NB4 (cell line): ENCODE measurements around the gene PRSS36.

Source experiments
- POLR2A ChIP-seq: IDR thresholded peaks from 2 replicates; pipeline ENCODE4 v1.6.1; 2011; ENCODE audit warnings: mild to moderate bottlenecking; ENCODE audit not compliant: insufficient read length; ENCODE audit errors: extremely low read depth
- TF ChIP-seq, protein P1 (sequence below): IDR thresholded peaks from one replicate; pipeline ENCODE4 v1.5.1; 2012; ENCODE audit warnings: low read depth, low read length

DNA sequence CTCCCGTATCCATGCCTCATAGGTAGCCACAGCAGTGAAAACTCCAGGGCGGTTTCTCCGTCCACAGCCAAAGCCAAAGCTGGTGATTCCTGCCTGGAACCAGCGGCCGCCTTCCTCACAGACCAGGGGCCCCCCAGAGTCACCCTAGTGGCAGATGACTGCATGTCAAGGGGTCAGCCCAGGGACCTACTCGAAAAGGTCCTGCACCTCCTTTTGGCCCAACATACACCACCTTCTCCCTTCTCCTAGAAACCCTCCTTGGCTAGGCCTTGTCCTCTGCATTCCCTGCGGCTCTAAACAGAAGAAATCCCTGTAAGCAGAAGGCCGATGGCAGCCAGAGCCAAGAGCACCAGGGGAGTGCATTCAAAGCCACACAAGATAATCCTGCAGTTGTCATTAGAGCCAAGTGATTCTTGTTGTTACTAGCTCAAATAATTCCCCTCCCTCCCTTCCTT, 6.1 kb downstream of the PRSS36 start:
- TF ChIP-seq, protein P1, sequence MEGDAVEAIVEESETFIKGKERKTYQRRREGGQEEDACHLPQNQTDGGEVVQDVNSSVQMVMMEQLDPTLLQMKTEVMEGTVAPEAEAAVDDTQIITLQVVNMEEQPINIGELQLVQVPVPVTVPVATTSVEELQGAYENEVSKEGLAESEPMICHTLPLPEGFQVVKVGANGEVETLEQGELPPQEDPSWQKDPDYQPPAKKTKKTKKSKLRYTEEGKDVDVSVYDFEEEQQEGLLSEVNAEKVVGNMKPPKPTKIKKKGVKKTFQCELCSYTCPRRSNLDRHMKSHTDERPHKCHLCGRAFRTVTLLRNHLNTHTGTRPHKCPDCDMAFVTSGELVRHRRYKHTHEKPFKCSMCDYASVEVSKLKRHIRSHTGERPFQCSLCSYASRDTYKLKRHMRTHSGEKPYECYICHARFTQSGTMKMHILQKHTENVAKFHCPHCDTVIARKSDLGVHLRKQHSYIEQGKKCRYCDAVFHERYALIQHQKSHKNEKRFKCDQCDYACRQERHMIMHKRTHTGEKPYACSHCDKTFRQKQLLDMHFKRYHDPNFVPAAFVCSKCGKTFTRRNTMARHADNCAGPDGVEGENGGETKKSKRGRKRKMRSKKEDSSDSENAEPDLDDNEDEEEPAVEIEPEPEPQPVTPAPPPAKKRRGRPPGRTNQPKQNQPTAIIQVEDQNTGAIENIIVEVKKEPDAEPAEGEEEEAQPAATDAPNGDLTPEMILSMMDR: no peak
- no peak for TF ChIP-seq POLR2A
